IPS DF 19.7 (cell line): Measurements from ENCODE around the gene CLEC17A.
"Not testable (repeated sequence)": the region's sequence is repeated elsewhere in the genome, so short reads cannot be mapped to it uniquely, and the experiment has no call there.

Experiments
- DNase-seq: peaks from one replicate; pipeline ENCODE4 v3.0.0-alpha.2; 2013; ENCODE audit warnings: low read depth, low spot score

CLEC17A gene

DNA sequence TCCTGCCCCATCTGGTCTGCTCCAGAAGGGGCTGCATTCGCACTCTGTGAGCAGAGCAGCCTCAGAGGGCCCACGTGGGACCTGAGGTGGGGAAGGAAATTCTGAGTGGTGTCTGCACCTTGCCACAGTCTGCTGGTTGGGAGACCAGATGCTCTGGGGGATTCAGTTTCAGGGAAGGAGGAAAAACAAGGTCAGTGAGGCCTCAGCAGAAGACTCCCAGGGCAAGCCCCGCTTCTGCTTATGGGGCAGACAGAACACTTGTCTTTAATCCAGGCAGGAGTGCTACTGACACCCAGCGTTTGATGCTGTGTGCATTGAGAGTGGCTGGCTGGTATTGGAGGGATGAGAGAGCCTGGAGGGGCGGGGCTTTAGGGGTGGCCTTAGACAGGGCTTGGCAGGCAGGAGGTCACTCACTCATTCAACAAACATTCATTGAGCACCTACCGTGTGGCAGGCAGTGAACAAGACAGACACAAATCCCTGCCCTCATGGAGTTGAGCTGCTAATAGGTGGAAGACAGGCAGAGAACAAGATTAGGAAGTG is 4.9 kb upstream of the CLEC17A start:
- no peak for DNase-seq

- no peak for DNase-seq
Observed at GRCh38 chr19:14580623-14581237, 2.2 kb upstream of the CLEC17A start.

- DNase-seq: not testable (repeated sequence)
Observed at GRCh38 chr19:14584372-14584771, 1.5 kb downstream of the CLEC17A start.

- not testable (repeated sequence) for DNase-seq
Observed at GRCh38 chr19:14585187-14585586, 2.3 kb downstream of the CLEC17A start.

GRCh38 chr19:14589433-14589832 is 6.5 kb downstream of the CLEC17A start:
- not testable (repeated sequence) for DNase-seq

DNA sequence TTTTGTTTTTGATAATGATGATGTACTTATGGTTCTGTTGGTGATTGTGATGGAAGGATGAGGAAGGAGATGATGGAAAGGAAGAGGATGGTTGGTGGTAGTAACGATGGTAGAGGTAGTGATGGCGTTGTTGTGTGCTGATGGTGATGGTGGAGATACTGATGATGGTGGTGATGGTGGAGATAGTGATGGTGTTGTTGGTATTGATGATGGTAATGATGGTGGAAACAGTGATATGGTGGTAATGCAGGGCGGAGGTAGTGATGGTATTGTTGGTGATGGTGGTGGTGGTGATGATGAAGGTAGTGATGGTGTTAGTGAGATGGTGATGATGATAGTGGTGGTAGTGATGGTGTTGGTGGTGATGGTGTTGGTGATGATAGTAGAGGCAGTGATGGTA is 12.7 kb downstream of the CLEC17A start:
- no peak for DNase-seq

GRCh38 chr19:14599548-14600147 is 16.8 kb downstream of the CLEC17A start:
- no peak for DNase-seq

DNA sequence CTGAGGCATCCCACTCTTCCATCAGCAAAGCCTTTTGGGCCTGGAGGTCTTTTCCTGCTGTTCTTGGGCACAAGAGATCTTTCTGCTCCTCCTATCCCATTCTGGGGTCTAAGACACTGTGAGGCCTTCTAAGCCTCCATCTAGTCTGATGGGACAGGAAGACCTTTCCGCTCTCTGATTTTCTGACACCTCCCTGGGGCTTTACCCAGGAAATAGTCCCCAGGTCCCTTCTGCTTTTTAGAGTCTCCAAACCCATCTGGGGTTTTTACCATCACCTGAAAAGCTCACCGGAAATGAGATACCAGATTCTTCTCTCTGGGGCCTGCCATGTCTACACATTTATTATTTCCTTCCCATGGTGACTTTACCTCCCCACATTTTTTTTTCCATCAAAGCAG is 21.1 kb downstream of the CLEC17A start:
- DNase-seq: no peak

GRCh38 chr19:14606627-14607026 is 23.7 kb downstream of the CLEC17A start:
- DNase-seq: no peak

DNA sequence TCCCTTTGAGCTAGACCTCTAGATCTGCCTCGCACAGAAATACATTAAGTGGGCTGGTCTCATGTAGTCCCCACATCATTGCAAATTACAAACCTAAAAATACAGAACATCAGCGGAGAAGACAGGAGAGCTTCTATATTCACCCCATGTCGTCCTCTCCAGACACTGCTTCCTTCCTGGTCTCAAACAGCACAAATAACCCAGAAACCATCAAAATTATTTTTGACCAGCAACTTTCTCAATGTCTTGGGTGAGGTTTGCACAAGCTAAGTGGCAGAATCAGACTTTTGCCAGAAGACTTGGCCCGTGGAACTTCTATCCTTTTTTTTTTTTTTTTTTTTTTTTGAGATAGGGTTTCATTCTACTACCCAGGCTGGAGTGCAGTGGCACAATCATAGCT is 28.2 kb downstream of the CLEC17A start:
- DNase-seq: no peak

DNA sequence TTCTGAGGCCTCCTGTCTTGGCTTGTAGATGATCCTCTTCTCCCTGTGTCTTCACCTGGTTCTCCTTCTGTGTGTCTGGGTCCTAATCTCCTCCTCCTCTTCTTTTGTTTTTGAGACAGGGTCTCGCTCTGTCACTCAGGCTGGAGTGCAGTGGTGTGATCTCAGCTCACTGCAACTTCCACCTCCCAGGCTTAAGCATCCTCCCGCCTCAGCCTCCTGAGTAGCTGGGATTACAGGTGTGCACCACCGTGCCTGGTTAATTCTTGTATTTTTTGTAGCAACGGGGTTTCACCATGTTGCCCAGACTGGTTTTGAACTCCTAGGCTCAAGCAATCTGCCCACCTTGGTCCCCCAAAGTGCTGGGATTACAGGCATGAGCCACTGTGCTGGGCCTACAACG is 29.4 kb downstream of the CLEC17A start:
- not testable (repeated sequence) for DNase-seq

- DNase-seq: no peak
Observed at GRCh38 chr19:14612657-14613056, 29.8 kb downstream of the CLEC17A start.

DNA sequence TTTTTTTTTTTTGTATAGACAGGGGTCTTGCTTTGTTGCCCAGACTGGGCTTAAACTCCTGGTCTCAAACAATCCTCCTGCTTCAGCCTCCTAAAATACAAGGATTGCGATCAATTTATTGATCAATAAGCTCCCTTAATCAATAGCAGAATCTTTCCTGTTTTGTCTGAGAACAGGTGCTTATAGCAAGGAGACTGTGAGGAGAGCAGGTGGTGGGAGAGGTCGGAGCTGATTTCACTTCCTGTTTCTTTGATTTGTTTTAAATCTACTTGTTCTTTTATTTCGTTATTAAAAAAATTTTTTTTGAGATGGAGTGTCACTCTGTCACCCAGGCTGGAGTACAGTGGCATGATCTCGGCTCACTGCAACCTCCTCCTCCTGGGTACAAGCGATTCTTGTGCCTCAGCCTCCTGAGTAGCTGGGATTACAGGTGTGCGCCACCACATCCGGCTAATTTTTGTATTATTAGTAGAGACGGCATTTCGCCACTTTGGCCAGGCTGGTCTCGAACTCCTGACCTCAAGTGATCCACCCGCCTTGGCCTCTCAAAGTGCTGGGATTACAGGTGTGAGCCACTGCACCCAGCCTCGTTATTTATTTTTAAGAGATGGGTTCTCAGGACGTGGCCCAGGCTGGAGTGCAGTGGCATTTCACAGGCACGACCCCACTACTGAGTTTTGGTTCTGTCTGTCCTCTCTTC is 30.7 kb downstream of the CLEC17A start:
- DNase-seq: not testable (repeated sequence)

GRCh38 chr19:14614099-14614412 is 31.2 kb downstream of the CLEC17A start:
- no peak for DNase-seq

- no peak for DNase-seq
Observed at GRCh38 chr19:14615623-14616022, 32.7 kb downstream of the CLEC17A start.

DNA sequence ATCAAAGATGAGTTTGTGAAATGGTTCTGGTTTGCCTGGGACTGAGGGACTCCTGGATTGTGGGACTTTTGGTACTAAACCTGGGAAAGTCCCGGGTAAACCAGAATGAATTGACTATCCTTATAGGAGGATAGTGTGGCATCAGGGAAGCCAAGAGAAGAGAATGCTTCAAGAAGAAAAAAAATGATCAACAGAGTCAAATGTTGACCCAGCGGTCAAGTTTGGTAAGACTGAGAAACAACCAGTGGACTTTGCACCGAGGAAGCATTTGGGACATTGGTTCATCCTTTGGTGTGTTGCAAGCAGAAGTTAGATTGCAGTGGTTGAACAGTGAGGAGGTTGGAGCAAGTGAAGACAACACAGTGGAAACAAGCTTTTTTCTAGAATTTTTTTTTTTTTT is 33.5 kb downstream of the CLEC17A start:
- DNase-seq: no peak

DNA sequence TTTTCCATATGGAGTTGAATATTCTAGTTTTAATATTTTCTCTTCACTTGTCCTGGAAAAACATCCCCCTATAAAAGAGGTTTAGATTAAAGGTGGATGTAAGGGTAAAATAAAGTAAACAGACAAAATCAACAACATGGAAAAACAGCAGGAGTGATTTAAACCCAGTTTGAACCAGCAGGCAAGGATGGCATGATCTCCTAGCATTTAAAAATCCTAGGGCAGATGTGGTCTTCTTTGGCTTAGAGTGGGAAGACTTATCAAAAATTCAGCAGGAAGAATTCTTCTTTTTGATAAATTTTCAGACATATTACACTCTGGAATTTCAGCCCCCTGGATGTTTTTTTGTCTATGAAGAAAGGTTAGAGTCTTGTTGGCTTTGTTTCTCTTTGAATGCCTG is 36.5 kb downstream of the CLEC17A start:
- DNase-seq: no peak

GRCh38 chr19:14624491-14624890 is 41.6 kb downstream of the CLEC17A start:
- DNase-seq: not testable (repeated sequence)

DNA sequence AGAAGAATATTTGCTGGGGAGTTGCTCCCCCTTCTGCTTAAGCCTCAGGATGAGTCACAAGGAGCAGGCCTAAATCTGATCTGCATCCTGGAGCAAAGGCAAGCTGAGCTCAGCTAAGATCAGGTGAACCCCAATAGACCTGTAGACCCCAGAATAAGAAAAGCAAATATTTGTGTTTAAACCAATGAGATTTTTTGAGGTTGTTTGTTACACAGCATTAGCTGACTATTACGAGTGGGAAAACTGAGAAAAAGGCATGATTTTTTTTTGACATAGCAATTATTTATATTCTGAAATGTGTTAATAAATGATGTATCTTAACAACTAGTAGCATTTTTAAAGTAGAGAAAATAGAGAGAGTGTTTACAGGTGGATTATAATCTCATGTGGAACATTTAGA is 46.7 kb downstream of the CLEC17A start:
- no peak for DNase-seq

DNA sequence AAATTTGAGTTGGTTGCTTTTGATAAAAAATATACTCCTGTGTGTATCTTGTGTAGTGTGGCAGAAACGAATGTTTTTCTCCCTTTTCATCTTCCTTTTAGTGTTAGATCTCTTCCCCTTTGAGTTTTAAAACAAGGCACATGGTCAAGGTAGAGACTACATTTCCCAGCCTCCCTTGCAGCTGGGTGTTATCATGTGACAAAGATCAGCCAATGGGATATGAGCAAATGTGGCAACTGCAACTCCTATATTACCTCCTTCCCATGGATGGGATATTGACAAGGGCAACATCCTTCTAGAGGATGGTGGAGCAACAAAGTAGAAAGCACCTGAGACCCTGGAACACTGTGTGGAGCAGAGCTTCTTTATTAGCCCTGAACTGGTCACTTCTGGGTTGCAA is 49.4 kb downstream of the CLEC17A start:
- peak; percentile 70 for DNase-seq

DNA sequence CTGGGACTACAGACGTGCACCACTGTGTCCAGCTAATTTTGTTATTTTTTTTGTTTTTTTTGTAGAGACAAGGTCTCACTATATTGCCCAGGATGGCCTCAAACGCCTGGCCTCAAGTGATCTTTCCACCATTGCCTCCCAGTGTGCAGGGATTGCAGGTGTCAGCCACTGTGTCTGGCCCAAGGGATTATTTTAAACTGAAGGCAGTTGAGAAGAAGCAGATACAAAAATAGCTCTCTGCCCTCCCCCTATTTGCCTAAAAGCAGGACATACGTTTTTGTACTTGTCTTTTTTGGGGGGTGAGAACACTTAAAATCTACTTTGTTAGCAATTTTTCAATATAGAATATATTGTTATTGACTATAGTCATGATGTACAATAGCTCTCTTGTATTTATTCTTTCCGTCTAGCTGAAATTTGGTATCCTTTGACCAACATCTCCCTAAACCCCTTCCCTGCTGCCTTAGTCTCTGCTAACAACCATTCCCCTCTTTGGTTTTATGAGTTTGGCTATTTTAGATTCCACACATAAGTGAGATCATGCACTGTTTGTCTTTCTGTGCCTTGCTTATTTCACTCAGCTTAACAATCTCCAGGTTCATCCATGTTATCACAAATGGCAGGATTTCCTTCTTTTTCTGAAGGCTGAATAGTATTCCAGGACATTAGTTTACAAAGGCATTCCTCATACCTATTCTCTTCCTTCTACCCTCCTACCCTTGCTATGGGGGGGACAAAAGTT is 56.8 kb downstream of the CLEC17A start:
- DNase-seq: no peak

DNA sequence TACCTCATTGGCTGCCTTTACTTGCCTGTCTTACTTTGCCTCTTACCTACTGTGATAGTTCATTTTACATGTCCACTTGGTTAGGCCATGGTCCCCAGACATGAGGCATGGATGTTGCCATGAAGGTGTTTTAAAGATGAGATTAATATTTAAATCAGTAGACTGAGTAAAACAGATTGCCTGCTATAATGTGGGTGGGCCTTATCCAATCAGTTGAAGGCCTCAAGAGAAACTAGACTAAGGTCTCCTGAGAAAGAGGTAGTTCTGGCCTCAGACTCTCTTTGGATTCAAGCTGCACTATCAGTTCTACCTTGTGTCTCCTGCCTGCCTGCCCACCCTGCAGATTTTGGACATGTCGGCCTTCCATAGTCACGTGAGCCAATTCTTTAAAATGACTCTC is 65.6 kb downstream of the CLEC17A start:
- no peak for DNase-seq
